AG10803 (cell line): ENCODE data around the gene DOC2B.
"Not testable (repeated sequence)": the region's sequence is repeated elsewhere in the genome, so short reads cannot be mapped to it uniquely, and the experiment has no call there.

Experiments
- DNase-seq: peaks from one replicate; pipeline ENCODE4 v3.0.0; 2010; ENCODE audit warnings: low read depth
- H3K4me3 ChIP-seq: 2 replicates; pipeline ENCODE4 v1.5.1; 2011; ENCODE audit warnings: mild to moderate bottlenecking, low read length, control low read depth
- TF ChIP-seq, protein P1 (sequence below): conservative IDR thresholded peaks from 2 replicates; pipeline ENCODE4 v1.5.1; 2011; ENCODE audit warnings: mild to moderate bottlenecking, low read length, control low read depth, inconsistent platforms

Gene DOC2B

DNA sequence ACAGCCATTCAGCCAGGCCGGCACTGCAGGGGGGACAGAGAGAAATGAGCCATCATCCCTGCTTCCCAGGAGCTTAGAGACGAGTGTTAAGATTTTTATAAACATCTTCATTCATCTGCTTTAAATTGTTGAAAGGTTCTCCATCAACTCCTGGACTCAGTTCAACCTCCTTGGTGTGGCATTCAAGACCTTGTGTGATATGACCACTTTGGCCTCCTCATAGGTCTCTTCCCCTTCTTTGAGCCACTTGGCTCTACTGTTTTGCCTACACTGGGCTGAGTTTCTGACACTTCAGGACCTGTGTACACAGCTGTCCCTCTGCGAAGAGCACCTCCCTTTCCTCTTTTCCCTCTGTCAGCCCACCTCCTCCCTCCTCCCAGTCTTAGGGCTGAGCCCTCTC, 4.3 kb downstream of the DOC2B start:
- H3K4me3 ChIP-seq, result no peak overlapping the region
- TF ChIP-seq, protein P1, sequence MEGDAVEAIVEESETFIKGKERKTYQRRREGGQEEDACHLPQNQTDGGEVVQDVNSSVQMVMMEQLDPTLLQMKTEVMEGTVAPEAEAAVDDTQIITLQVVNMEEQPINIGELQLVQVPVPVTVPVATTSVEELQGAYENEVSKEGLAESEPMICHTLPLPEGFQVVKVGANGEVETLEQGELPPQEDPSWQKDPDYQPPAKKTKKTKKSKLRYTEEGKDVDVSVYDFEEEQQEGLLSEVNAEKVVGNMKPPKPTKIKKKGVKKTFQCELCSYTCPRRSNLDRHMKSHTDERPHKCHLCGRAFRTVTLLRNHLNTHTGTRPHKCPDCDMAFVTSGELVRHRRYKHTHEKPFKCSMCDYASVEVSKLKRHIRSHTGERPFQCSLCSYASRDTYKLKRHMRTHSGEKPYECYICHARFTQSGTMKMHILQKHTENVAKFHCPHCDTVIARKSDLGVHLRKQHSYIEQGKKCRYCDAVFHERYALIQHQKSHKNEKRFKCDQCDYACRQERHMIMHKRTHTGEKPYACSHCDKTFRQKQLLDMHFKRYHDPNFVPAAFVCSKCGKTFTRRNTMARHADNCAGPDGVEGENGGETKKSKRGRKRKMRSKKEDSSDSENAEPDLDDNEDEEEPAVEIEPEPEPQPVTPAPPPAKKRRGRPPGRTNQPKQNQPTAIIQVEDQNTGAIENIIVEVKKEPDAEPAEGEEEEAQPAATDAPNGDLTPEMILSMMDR, result no peak
- no peak for DNase-seq

- H3K4me3 ChIP-seq, result no peak overlapping the region
- DNase-seq, result no peak
- TF ChIP-seq, protein P1, result no peak
Observed at GRCh38 chr17:173166-173911, 8.1 kb downstream of the DOC2B start.

GRCh38 chr17:172401-172800, 9.0 kb downstream of the DOC2B start:
- no peak for DNase-seq
- TF ChIP-seq, protein P1, result no peak
- no peak overlapping the region for H3K4me3 ChIP-seq

DNA sequence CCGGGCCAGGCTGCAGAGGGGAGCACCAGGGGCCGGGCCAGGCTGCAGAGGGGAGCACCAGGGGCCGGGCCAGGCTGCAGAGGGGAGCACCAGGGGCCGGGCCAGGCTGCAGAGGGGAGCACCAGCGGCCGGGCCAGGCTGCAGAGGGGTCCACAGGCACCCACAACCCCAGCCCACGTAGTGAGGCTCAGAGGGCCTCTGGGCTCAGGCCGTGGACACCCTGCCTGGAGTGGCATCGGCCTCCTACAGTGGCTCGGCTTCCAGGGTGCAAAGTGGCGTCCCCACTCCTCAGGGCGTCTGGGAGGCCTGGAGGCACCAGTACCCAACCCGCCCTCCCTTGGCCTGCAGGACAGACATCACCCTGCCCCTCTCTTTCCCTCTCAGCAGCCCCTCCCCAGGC, 9.6 kb downstream of the DOC2B start:
- TF ChIP-seq, protein P1, result no peak
- DNase-seq, result no peak

GRCh38 chr17:170130-170670, 11.2 kb downstream of the DOC2B start:
- TF ChIP-seq, protein P1, result no peak
- no peak for DNase-seq
- no peak overlapping the region for H3K4me3 ChIP-seq

More for the DNA sequence above, 9.6 kb downstream of the DOC2B start:
- H3K4me3 ChIP-seq, result no peak overlapping the region

- not testable (repeated sequence) for DNase-seq, H3K4me3 ChIP-seq
Observed at GRCh38 chr17:168614-169013, 12.8 kb downstream of the DOC2B start.

DNA sequence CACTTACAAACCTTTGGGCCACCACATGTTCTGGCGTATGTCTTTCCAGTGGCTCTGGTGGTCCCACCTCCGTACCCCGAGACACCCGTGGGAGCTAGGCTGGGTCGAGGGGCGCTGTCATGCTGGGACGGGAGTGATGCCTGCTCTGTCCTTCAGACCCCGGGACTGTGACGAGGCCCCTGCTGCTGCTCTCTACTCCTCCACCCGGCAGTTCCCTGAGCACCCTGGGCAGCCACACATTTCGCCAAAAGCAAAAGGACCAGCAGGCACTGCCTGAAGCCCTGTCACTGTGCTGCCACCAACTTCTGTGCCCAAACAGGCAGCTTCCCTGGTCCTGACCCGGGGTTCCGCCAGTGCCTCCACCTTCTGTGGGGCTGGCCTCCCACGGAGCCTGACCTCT, 15.5 kb downstream of the DOC2B start:
- TF ChIP-seq, protein P1, result no peak
- DNase-seq, result no peak
- no peak overlapping the region for H3K4me3 ChIP-seq
